LNCaP clone FGC (cell line): ENCODE data around the gene BTF3.

Experiments used
- DNase-seq: peaks from one replicate; pipeline ENCODE4 v3.0.0-alpha.2; 2011; ENCODE audit warnings: low read depth
- H3K4me3 ChIP-seq: 2 replicates; pipeline ENCODE4 v1.5.1; 2011; ENCODE audit warnings: mild to moderate bottlenecking, low read depth, low read length, control low read depth
- CTCF ChIP-seq: IDR thresholded peaks from 2 replicates; pipeline ENCODE4 v1.5.1; 2012; ENCODE audit warnings: mild to moderate bottlenecking; ENCODE audit not compliant: control insufficient read depth, insufficient read depth; ENCODE audit errors: extremely low read depth

Gene BTF3

GRCh38 chr5:73498057-73498992 lies at the start of gene BTF3:
BTF3 (plus strand) TSS chr5:73498442; CDS start chr5:73498668, 226 bp downstream.
- peak; percentile 94 for DNase-seq
- no peak for TF ChIP-seq CTCF
- H3K4me3 ChIP-seq: peak within 1 kb of the TSS; percentile 72

GRCh38 chr5:73448463-73449136 lies 49.6 kb upstream of the BTF3 start, which contains the start of gene FOXD1:
FOXD1 (minus strand) TSS chr5:73448777; CDS start chr5:73448362, 415 bp downstream.
- DNase-seq: no peak
- TF ChIP-seq CTCF: no peak
- H3K4me3 ChIP-seq: peak within 1 kb of the TSS; percentile 56

- no peak for DNase-seq
- no peak overlapping the region for H3K4me3 ChIP-seq
- TF ChIP-seq CTCF: no peak
These were observed 48.1 kb upstream of the BTF3 start for GRCh38 chr5:73450137-73450536.

- DNase-seq: no peak
- no peak overlapping the region; the same call in 1 of the 2 replicates for H3K4me3 ChIP-seq
- TF ChIP-seq CTCF: no peak
These were observed 47.5 kb upstream of the BTF3 start for GRCh38 chr5:73450672-73451223.

- peak; percentile 93 for TF ChIP-seq CTCF
- DNase-seq: no peak
- peak overlapping the region; percentile 32; the same call in 1 of the 2 replicates for H3K4me3 ChIP-seq
These were observed 46.8 kb upstream of the BTF3 start for GRCh38 chr5:73451224-73452130.

- TF ChIP-seq CTCF: no peak
- no peak for DNase-seq
- H3K4me3 ChIP-seq: no peak overlapping the region
These were observed 46.0 kb upstream of the BTF3 start for GRCh38 chr5:73452215-73452614.
